Measurements from ENCODE around the gene COASY. TPM values are rescaled to one million over a fixed set of nuclear protein-coding genes. Genes with fewer than 3 reads are reported as not detected.

Gene COASY
- total RNA-seq = 6.8 and 8.9 TPM in 2 replicates

GRCh38 chr17:42561897-42562387 lies at the start of gene COASY:
COASY (plus strand) TSS chr17:42562148; CDS start chr17:42562623, 475 bp downstream.

GRCh38 chr17:42536048-42536371 lies 25.9 kb upstream of the COASY start, which contains the start of gene NAGLU:
NAGLU (plus strand) TSS chr17:42536241; CDS start chr17:42536273, 32 bp downstream.

DNA sequence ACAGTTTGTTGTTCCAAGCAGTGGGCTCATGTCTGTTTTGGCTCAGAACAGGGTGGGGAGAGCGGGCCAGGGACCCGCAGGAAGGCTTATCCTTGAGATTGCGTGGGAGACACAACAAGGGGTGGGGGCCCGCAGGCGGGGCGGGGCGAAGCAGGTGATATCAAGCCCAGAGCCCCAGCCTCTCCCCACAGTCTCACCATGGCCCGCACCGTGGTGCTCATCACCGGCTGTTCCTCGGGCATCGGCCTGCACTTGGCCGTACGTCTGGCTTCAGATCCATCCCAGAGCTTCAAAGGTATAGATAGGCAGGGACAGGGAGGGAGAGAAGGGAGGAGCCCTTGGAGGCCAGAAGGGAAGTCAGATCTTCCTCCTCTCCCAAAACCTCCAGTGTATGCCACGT lies 9.2 kb upstream of the COASY start, which contains the start of gene HSD17B1:
Gene HSD17B1, plus strand, starts transcription at position 188 of the 400 bp plus-strand sequence. Its CDS starts 11 bp downstream, at position 199.

GRCh38 chr17:42566883-42567573 lies 5.1 kb downstream of the COASY start, which contains the start of gene MLX:
MLX (plus strand) TSS chr17:42567100; CDS start chr17:42567125, 25 bp downstream.

GRCh38 chr17:42577532-42578281 lies 15.8 kb downstream of the COASY start, which contains the start of gene PSMC3IP:
PSMC3IP (minus strand) TSS chr17:42577729; CDS start chr17:42577686, 43 bp downstream.

GRCh38 chr17:42609182-42609813 lies 47.4 kb downstream of the COASY start, which contains the start of the genes RETREG3 and TUBG1:
RETREG3 (minus strand) TSS chr17:42609374; CDS start chr17:42609324, 50 bp downstream.
TUBG1 (plus strand) TSS chr17:42609683; CDS start chr17:42609738, 55 bp downstream.

Other genes with a start within 250 kb of the COASY start
- 99.1 and 133 TPM in 2 replicates for gene STAT3, start 173.7 kb upstream of the COASY start, total RNA-seq
- 422 and 452 TPM in 2 replicates for gene CAVIN1, start 138.9 kb upstream of the COASY start, total RNA-seq
- 46.5 and 57.3 TPM in 2 replicates for gene ATP6V0A1, start 103.3 kb upstream of the COASY start, total RNA-seq
- 26.3 and 27.0 TPM in 2 replicates for gene NAGLU, start 25.9 kb upstream of the COASY start, total RNA-seq
- 0.83 and 0.85 TPM in 2 replicates for gene HSD17B1, start 9.2 kb upstream of the COASY start, total RNA-seq
- gene MLX, start 5.0 kb downstream of the COASY start, total RNA-seq = 28.9 and 32.3 TPM in 2 replicates
- gene PSMC3IP, start 15.6 kb downstream of the COASY start, total RNA-seq = 2.0 and 2.9 TPM in 2 replicates
- 60.9 and 72.4 TPM in 2 replicates for gene RETREG3, start 47.2 kb downstream of the COASY start, total RNA-seq
- 13.2 and 15.2 TPM in 2 replicates for gene TUBG1, start 47.5 kb downstream of the COASY start, total RNA-seq
- gene TUBG2, start 97.1 kb downstream of the COASY start, total RNA-seq = 5.4 and 7.2 TPM in 2 replicates
- 8.2 and 9.0 TPM in 2 replicates for gene PLEKHH3, start 114.8 kb downstream of the COASY start, total RNA-seq
- gene CCR10, start 119.7 kb downstream of the COASY start, total RNA-seq = 1.4 and 1.8 TPM in 2 replicates
- gene CNTNAP1, start 120.4 kb downstream of the COASY start, total RNA-seq = 19.9 and 21.9 TPM in 2 replicates
- 11.7 and 14.7 TPM in 2 replicates for gene EZH1, start 182.9 kb downstream of the COASY start, total RNA-seq
- 0.09 and 0.14 TPM in 2 replicates for gene RAMP2, start 199.1 kb downstream of the COASY start, total RNA-seq
- gene VPS25, start 211.3 kb downstream of the COASY start, total RNA-seq = 55.7 and 57.5 TPM in 2 replicates
- 0.28 and 1.7 TPM in 2 replicates for gene WNK4, start 218.5 kb downstream of the COASY start, total RNA-seq
- gene COA3, start 236.6 kb downstream of the COASY start, total RNA-seq = 67.3 and 76.7 TPM in 2 replicates
- gene CNTD1, start 236.7 kb downstream of the COASY start, total RNA-seq = 0.09 and 0.14 TPM in 2 replicates